GM18873 (cell line): ENCODE results near the gene SYT17.

Experiments
- ATAC-seq: cut with Tn5 transposase; IDR thresholded peaks from one replicate; pipeline ENCODE4 v1.9.1; 2021; ENCODE audit warnings: mild to moderate bottlenecking, moderate library complexity, moderate number of reproducible peaks; ENCODE audit not compliant: unreplicated experiment, low FRiP score

Gene SYT17

DNA sequence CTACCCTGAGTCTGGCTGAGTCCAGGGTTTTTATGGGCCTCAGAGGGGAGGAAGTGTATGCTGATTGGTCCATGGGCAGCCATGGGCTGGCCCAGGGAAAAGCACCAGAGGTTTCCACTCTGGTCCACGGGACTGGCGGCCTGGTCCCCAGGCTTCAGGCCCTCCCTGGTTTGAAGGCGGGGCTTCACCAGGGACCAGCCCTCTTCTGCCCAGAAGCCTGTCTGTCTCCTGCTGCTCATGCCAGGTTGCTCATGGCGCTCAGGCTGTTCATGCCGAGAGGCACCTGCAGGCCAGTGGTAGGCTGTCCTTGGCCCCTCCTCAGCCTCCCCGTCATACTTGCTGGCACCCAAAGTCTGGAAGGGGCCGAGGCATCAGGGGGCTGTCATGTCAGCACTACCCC is 72.5 kb downstream of the SYT17 start:
- no peak for ATAC-seq

DNA sequence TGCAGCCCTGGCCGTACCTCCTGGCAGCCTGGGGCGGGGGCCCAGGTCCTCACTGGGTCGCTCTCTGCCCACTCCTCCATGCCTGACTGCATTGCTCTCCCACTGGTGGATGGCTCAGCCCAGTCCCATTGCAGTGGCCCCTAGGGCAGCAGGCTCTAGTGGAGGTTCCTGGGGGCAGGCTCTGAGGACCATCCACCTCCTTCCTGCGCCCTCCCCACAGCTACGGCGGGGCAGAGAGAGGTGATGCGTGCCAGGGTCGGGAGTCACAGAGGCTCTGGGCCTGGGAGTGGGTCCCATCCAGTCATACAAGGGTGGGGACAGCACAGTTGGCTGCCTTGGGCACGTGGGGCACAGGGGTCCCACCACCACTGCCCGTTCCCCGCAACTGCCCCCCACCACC is 73.5 kb downstream of the SYT17 start:
- no peak for ATAC-seq

DNA sequence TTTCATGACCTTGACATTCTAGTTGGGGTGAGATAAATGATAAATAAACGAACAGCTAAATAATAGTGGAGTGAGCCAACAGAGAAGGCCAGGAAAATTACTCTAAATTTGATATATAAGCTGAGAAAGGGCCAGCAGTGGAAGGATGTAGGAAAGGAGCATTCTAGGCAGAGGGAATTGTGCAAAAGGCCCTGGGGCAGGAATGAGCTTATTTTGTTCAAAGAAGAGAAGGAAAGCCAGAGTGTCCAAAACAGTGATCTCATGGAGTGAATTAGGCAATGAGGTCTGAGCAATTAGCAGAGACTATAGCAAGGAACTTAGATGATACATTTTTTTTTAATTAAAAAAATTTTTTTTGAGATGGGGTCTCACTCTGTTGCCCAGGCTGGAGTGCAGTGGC is 74.1 kb downstream of the SYT17 start:
- ATAC-seq = no peak

GRCh38 chr16:19242987-19243575 is 75.0 kb downstream of the SYT17 start:
- ATAC-seq = no peak

- no peak for ATAC-seq
Measured at GRCh38 chr16:19245326-19245925, 77.4 kb downstream of the SYT17 start.

DNA sequence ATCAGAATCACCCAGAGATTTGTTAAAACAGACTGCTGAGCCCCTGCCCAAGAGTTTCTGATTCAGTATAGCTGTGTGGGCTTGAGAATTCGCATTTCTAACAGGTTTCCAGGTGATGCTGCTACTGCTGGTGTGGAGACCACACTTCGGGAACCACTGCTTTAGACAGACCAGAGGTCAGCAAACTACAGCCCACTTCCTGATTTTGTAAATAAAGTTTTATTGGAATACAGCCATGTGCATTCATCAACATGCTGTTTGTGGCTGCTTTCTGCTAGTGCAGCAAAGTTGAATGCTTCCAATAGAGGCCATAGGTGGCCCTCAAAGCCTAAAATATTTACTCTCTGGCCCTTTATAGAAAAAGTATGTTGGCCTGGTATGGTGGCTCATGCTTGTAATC is 84.9 kb downstream of the SYT17 start:
- no peak for ATAC-seq

DNA sequence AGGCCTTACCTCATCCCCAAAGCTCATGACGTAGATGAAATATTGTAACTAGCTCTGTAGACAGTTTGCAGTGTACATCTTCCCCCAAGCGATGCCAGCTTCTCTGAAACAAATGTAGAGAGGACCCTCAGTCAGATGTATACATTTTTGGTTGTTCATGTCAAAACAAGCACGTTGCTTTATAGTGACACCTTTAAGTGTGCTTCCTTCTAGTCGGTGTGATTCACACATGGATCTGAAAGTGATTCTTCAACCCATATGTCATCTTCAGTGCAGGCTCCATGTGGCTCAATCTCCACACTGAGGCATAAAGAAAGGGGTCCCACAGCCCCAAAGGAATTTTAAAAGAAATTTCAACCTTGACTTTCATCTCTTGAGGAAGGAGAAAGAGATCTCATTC is 86.6 kb downstream of the SYT17 start:
- no peak for ATAC-seq

DNA sequence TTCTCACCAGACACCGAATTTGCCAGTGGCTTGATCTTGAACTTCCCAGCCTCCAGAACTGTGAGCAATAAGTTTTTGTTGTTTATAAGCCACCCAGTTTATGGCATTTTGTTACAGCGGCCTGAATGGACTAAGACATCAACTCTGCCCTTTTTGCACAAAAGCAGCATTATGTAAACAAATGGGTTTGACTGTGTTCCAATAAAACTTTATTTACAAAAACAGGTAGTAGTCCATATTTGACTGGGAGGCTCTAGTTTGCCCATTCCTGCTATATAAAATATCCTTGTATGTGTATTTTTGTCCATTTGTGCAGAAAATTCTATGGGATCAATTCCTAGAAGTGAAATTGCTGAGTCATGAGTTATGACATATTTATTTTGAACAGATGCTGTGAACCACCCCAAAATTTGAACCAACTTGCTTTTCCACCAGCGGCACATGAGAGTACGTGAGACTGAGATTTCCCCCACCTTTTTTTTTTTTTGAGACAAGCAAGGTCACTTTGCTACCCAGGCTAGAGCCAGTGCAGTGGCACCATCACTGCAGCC is 96.2 kb downstream of the SYT17 start:
- ATAC-seq = no peak

DNA sequence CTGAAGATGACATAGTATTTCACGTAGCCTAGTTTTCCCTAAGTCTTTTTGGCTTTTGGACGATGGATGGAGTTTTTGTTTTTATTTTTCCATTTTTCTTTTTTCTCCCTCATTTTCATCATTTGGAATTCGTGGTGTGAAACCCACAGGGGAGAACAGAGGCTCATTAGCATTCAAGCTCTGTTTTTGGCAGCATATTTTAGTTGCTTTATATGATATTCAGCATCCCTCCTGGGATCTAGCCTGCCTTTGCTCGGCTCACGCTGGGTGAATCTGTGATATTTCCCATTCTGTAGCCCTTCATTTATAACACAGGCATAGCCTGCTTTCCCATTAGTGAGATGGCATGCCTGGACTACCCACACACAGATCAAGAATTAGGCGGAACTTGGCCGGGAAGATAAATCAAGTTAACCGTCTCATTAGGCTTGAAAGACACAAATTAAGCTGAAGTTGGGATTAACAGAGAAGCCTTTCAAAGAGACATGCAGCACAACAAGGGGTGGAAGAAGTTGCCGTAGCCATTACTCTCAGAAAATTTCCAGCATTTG is 97.4 kb downstream of the SYT17 start:
- ATAC-seq = no peak

- no peak for ATAC-seq
Measured at GRCh38 chr16:19266774-19267173, 98.7 kb downstream of the SYT17 start.

GRCh38 chr16:19269098-19269497 is 101.1 kb downstream of the SYT17 start:
- no peak for ATAC-seq

- no peak for ATAC-seq
Measured at GRCh38 chr16:19274165-19274797, 106.2 kb downstream of the SYT17 start.

- no peak for ATAC-seq
Measured at GRCh38 chr16:19278403-19278802, 110.4 kb downstream of the SYT17 start.

DNA sequence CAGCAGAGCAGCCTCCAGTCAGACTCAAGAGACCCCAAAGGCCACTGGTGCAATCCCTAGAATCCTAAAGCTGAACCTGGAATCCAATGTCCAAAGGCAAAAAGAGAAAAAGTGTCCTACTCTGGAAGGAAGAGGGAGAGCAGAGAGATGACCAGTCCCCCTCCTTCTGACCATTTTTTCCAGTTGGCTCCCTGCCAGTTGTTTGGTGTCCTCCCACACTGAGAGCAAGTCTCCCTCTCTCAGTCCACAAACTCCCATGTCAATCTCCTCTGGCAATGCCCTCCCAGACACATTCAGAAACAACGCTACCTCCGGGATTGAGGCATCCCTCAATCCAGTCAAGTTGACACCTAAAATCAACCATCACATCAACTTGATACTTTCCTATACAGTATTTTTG is 113.2 kb downstream of the SYT17 start:
- ATAC-seq = no peak

DNA sequence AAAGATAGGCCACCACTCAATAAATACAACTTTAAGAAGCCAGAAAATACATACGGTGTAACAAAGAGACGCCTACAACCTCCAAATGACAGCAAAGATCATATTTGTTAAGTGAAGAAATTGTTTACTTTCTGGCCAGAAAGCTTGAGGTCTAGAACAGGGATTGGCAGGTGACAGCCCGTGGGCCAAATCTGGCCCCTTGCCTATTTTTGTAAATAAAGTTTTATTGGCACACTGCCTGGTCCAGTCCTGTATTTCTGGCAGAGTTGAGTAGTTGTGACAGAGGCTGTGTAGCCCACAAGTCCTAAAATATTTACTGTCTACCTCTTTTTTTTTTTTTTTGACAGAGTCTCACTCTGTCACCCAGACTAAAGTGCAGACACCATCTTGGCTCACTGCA is 114.1 kb downstream of the SYT17 start:
- no peak for ATAC-seq

GRCh38 chr16:19283637-19284036 is 115.6 kb downstream of the SYT17 start:
- no peak for ATAC-seq

GRCh38 chr16:19284207-19284606 is 116.2 kb downstream of the SYT17 start:
- ATAC-seq = no peak

- no peak for ATAC-seq
Measured at GRCh38 chr16:19285431-19285830, 117.4 kb downstream of the SYT17 start, which contains the start of gene CLEC19A. CLEC19A (plus strand) TSS chr16:19285731; CDS start chr16:19285852, 121 bp downstream.

GRCh38 chr16:19286827-19287226 is 118.8 kb downstream of the SYT17 start:
- no peak for ATAC-seq

DNA sequence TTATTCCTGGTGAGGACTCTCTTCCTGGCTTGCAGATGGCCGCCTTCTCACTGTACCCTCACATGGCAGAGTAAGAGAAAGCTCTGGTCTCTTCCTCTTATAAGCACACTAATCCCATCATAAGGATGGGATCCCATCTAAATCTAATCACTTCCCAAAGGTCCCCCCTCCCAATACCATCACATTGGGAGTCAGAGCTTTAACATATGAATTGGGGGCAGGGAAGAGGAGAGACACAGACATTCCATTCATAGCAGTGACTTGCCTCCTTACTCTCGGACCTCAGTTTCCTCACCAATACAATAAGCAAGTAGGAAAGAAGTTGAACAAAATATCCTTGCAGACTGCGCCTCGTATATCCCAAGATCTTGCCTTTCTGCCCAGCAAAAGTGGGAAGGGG is 119.2 kb downstream of the SYT17 start:
- ATAC-seq = no peak
